A549 treated with GW870086 at 1 μM for 4 hours (cell line): ENCODE results near the gene ZNF81. TPM values are rescaled to one million over a fixed set of nuclear protein-coding genes. Genes with fewer than 3 reads are reported as not detected.

Experiments used
- total RNA-seq: library from RNA; stranded (reverse); fragments of 200-300 nt; extraction: Qiagen RNA extraction; gene quantifications from 5 replicates; pipeline ENCODE4 v1.2.3, GENCODE V29; 2022; ENCODE audit warnings: low read depth

Gene ZNF81
- 3.3 to 7.7 TPM (median 6.2 TPM) in 5 replicates for total RNA-seq

GRCh38 chrX:47836164-47837072, at the start of gene ZNF81:
TSS of gene ZNF81 (plus strand) at chrX:47836902. CDS start at chrX:47846268, 9,366 bp downstream.

Other genes starting within 250 kb of the ZNF81 start
- 0.08 to 0.36 TPM (median 0.19 TPM) in 5 replicates for gene SYN1, start 217.0 kb upstream of the ZNF81 start, total RNA-seq
- gene CFP, start 207.0 kb upstream of the ZNF81 start, total RNA-seq = 0.20 to 1.0 TPM (median 0.31 TPM) in 5 replicates
- gene ELK1, start 186.3 kb upstream of the ZNF81 start, total RNA-seq = 30.7 to 38.7 TPM (median 35.8 TPM) in 5 replicates
- gene UXT, start 177.7 kb upstream of the ZNF81 start, total RNA-seq = 171 to 195 TPM (median 184 TPM) in 5 replicates
- gene ZNF182, start 167.1 kb downstream of the ZNF81 start, total RNA-seq = 2.8 to 3.9 TPM (median 3.7 TPM) in 5 replicates
- not detected in 5 replicates for gene SPACA5, start 170.1 kb downstream of the ZNF81 start, total RNA-seq
- gene ZNF630, start 234.7 kb downstream of the ZNF81 start, total RNA-seq = 0.13 to 0.31 TPM (median 0.22 TPM) in 5 replicates